HG03135 (cell line): Measurements from ENCODE around the gene PPCDC.
"Not testable (repeated sequence)": the region's sequence is repeated elsewhere in the genome, so short reads cannot be mapped to it uniquely, and the experiment has no call there.

ENCODE experiments used
- ATAC-seq: cut with Tn5 transposase; IDR thresholded peaks from one replicate; pipeline ENCODE4 v1.9.1; 2021; ENCODE audit warnings: mild to moderate bottlenecking, moderate library complexity; ENCODE audit not compliant: unreplicated experiment

Gene PPCDC

GRCh38 chr15:75065851-75066509, 42.6 kb downstream of the PPCDC start:
- no peak for ATAC-seq

GRCh38 chr15:75067123-75067830, 43.9 kb downstream of the PPCDC start:
- no peak for ATAC-seq

- ATAC-seq = no peak
These were observed 45.4 kb downstream of the PPCDC start for GRCh38 chr15:75068748-75069147.

- ATAC-seq = peak; percentile 78
These were observed 46.0 kb downstream of the PPCDC start for GRCh38 chr15:75069301-75069925.

- ATAC-seq = no peak
These were observed 47.3 kb downstream of the PPCDC start for GRCh38 chr15:75070674-75071073.

- ATAC-seq = no peak
These were observed 49.8 kb downstream of the PPCDC start for GRCh38 chr15:75073197-75073596.

- no peak for ATAC-seq
These were observed 52.9 kb downstream of the PPCDC start for GRCh38 chr15:75076277-75076676.

GRCh38 chr15:75077551-75077961, 54.2 kb downstream of the PPCDC start:
- ATAC-seq = not testable (repeated sequence)

GRCh38 chr15:75081150-75081549, 57.8 kb downstream of the PPCDC start:
- ATAC-seq = no peak

- ATAC-seq = no peak
These were observed 59.3 kb downstream of the PPCDC start for GRCh38 chr15:75082689-75083088.

GRCh38 chr15:75085708-75086107, 62.3 kb downstream of the PPCDC start:
- not testable (repeated sequence) for ATAC-seq

- no peak for ATAC-seq
These were observed 66.3 kb downstream of the PPCDC start for GRCh38 chr15:75089456-75090387.

GRCh38 chr15:75090388-75090734, 67.0 kb downstream of the PPCDC start:
- ATAC-seq = no peak

GRCh38 chr15:75091814-75092213, 68.4 kb downstream of the PPCDC start:
- no peak for ATAC-seq

GRCh38 chr15:75094961-75095478, 71.6 kb downstream of the PPCDC start:
- ATAC-seq = peak; percentile 49

GRCh38 chr15:75095594-75095993, 72.2 kb downstream of the PPCDC start:
- ATAC-seq = peak; percentile 31

- no peak for ATAC-seq
These were observed 74.5 kb downstream of the PPCDC start for GRCh38 chr15:75097939-75098338.

GRCh38 chr15:75098404-75098803, 75.0 kb downstream of the PPCDC start:
- no peak for ATAC-seq
